Activated T-cell treated with anti-CD3 and anti-CD28 coated beads, Interleukin-2, amount 50 U/mL, for 1 hour (primary cell): ENCODE measurements around the gene LRRC37A.
A peak's percentile ranks its signal among the peaks of the same experiment; 100 is the strongest.
"Not testable (repeated sequence)": the region's sequence is repeated elsewhere in the genome, so short reads cannot be mapped to it uniquely, and the experiment has no call there.

Experiments
- DNase-seq: peaks from one replicate; pipeline ENCODE4 v3.0.0-alpha.2; 2020

LRRC37A gene

DNA sequence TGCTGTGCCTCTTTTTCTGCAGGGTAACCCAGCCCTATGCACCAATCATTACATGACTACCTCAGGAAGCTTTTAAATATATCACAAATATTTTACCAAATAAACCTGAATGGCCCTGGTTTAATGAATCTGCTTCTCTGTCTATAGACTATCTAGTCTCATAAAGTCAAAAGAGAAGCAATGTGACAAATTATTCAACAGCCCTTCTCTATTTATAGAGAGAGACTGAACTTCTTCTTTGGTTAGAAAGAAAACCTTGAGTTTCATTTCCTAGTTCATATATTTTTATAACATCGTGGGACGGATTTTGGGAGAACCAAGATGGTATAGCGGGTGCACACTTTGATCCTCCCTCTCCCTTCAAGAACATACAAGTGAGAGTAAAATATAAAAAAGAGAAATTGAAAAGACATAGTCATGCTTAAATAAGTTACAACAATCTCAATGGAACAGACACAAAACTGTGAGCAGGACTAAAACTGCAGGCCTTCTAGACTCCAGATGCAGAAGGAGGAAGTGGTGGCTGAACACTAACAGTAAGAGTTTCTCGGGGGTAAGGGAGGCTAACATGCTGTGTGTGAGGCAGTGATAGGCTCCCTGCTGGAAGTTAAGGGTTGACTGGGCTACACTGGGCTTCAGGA lies 3.9 kb upstream of the LRRC37A start:
- DNase-seq: not testable (repeated sequence)

GRCh38 chr17:46291618-46292017 lies 3.3 kb upstream of the LRRC37A start:
- not testable (repeated sequence) for DNase-seq

DNA sequence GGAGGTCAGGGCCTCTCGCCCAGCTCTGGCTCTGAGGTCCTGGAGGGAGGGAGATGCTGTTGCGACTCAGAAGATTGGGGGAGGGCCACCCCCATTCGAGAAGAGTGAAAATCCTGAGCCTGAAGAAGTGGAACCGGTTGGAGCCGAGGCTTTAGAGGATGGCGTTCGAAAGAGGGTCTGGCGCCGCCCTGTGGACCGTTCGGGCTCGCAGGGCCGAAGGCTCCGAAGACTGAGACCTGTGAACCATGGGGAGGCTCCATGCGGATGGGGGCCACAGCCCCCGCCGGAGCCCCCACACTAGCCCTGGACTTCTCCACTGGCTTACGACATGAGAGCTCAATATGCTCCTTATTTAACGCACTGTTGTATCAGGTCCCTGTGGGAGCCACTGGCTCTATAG lies 46.3 kb downstream of the LRRC37A start:
- not testable (repeated sequence) for DNase-seq

DNA sequence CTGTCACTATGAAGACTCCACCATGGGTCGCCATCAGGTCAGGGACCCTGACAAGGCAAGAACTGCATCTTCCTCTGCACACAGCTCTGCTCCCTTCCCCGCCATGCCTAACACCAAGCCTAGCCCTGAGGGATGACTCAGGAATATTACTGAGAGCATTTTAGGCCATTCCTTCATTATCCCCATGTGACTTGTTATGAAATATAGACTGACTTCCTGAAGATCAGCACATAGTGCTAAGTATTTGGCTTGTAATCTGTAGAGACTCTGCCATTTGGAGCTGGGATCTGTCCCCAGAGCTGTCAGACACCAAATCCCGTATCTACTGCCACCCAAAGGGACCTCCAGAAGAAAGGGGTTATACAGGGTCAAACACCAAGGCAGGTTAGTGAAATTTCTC lies 47.2 kb downstream of the LRRC37A start:
- DNase-seq: not testable (repeated sequence)

DNA sequence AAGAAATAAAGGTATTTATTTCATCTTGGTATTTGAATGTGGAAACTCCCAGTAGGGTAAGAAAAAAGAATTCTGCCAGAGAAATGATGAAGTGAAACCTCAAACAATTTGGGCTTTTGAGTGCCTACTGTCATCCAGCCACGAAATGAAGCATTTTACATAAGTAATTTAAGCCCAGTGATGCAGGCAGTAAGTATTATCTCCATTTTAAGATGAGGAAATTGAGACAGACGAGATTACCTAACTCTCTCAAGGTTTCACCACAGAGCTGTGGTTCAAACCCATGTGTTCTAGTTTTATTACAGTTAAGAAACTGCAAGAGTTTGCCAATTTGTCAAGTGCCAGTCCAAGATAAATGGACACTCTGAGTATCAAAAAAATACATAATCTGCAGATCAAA lies 53.4 kb downstream of the LRRC37A start:
- not testable (repeated sequence) for DNase-seq

GRCh38 chr17:46349060-46349459 lies 54.1 kb downstream of the LRRC37A start:
- DNase-seq: not testable (repeated sequence)

- not testable (repeated sequence) for DNase-seq
Observed at GRCh38 chr17:46353856-46354255, 58.9 kb downstream of the LRRC37A start.

DNA sequence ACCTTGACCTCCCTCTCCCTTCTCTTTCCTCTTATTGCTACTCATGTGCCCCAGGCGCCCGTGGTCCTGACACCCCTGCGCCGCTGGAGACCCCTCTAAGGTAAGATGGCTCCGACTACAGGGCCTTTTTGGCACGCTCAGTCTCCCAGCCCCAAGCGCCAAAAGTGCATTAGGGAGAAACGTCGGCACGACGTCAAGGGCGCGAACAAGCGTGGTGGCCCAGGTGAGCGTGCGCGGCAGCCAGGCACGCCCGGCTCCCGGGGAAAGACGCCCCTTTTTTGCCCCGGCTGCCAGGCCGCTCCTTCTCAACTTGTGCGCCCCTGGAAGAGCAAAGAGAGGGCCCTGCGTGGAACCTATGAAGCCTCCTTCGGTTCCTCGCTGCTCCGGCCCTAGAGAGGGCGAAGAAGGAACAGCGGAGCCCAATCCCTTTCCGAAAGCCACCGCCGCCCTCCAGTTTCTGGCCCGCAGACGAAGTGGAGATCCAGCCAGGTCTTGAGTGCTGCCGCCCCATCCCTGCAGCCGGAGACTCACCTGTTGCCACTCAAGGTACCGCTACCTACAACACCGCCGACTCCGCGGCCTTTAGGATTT lies 66.3 kb downstream of the LRRC37A start:
- not testable (repeated sequence) for DNase-seq

DNA sequence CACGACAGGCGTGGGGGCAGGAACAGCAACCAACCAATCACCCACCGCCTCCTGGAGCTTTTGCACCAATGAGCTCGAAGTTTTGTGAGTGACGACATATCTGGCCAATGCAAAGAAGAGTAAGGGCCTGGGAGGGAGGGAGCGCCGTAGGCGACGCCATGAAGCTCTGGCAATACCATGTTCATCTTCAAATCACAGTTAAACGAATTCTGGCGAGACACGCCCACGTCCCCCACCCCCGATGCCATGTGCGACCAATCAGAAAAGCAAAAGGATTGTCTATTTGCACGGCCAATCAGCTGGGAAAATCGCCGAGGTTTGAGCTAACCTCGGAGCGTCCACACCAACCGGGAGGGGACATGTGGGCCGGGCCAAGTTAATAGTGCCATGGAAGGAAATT lies 66.8 kb downstream of the LRRC37A start, which contains the start of gene ARL17B:
ARL17B (minus strand) TSS at position 12 of the 400 bp plus-strand sequence. CDS start 3,369 bp downstream, outside the sequence.
- peak; percentile 65 for DNase-seq

GRCh38 chr17:46367520-46367919 lies 72.6 kb downstream of the LRRC37A start:
- DNase-seq: not testable (repeated sequence)

DNA sequence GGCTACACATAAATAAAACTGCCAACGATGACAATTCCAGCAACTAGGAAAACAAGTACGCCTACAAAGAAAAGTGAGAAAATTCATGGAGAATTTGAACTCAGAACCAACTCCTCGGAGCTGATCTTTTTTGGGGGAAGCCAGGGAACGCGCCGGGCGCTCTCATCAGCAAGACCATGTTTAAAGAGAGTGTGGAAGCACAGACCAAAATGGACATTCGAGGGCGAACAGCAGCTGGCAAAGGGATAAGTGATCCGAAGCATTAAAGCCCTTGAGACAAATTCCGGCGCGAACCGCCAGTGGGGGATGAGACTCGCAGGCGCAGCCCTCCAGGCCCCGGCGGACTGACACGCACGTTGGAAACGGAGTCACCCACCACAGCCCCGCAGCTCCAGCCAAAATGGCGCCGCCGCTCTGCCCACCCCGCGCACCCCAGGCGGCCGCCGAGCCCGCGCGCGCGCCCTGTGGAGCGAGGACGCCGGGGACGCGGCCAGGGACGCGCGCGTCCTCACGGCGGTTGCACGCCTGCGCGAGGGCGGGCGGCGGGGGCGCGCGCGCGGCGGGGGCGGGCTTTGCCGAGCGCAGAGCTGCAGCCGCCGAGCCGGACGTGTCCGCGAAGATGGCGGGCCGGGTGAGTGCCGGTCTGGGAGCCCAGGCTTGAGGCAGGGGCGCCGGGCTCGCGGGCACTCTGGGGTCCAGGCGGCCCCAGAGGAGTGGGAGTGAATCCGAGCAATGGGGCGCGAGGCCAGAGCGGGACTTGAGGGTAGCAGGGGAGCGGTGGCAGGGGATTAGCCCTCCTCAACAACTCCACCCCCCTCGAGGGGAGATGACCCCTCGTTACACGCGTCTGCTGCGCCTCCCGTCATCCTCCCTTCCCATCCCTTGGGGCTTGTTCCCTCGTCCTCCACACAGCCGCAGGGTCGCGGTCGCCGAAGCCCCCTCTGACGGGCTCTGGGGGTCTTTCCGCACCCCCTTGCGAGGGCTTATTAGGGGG lies 77.6 kb downstream of the LRRC37A start:
- DNase-seq: not testable (repeated sequence)

DNA sequence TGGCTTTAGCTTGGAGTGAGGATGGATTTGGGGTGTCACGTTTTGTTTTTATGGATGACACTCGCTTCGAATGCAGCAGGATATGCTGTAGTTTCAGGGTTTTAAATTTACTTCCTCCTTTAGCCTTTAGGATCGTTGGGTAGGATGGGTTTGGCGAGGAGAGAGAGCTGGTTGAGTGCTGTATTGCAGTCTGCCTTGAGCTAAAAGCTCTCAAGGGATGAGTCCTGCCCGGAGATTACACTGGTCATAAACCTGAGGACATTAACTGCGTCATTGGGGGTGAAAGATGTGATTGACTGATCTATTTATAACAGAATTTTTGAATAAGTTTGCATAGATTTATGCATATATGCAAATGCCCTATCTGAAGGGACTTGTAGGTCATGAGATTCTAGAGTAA lies 78.5 kb downstream of the LRRC37A start:
- DNase-seq: not testable (repeated sequence)

- not testable (repeated sequence) for DNase-seq
Observed at GRCh38 chr17:46383118-46383517, 88.2 kb downstream of the LRRC37A start.

GRCh38 chr17:46385491-46385890 lies 90.6 kb downstream of the LRRC37A start:
- not testable (repeated sequence) for DNase-seq
